PFSK-1 (cell line): Measurements from ENCODE around the gene CAPN5.

Experiments
- FOXP2 ChIP-seq: optimal IDR thresholded peaks from 2 replicates; pipeline ENCODE3; 2011; ENCODE audit warnings: borderline replicate concordance, control low read depth, inconsistent platforms; ENCODE audit not compliant: insufficient read depth; ENCODE audit errors: extremely low read length, extremely low read depth
- POLR2AphosphoS5 ChIP-seq: IDR thresholded peaks from 2 replicates; pipeline ENCODE4 v1.6.1; 2012; ENCODE audit warnings: low read depth, mild to moderate bottlenecking, control low read depth, low read length, moderate library complexity
- REST ChIP-seq, 2 experiments: IDR thresholded peaks; 2 replicates each; pipeline versions ENCODE4 v1.6.1 to v1.8.0; 2011 to 2012; ENCODE audit warnings: low read depth in 2 of 2, low read length in 2 of 2, control low read depth in 1 of 2, inconsistent platforms in 1 of 2, mild to moderate bottlenecking in 1 of 2, moderate library complexity in 1 of 2; ENCODE audit not compliant: insufficient read depth in 1 of 2
- SIN3A ChIP-seq: IDR thresholded peaks from 2 replicates; pipeline ENCODE4 v1.6.1; 2012; ENCODE audit warnings: mild to moderate bottlenecking, low read length, moderate library complexity, borderline replicate concordance; ENCODE audit not compliant: insufficient read depth
- TAF1 ChIP-seq: IDR thresholded peaks from 2 replicates; pipeline ENCODE4 v1.6.1; 2012; ENCODE audit warnings: low read length, control low read depth, borderline replicate concordance; ENCODE audit not compliant: insufficient read depth

- TF ChIP-seq POLR2AphosphoS5: no peak
- no peak for TF ChIP-seq FOXP2
- TF ChIP-seq REST (IDR thresholded peaks at IDR 0.05; ENCODE audit: insufficient read depth in 1 of 2, low read depth in 2 of 2, low read length in 2 of 2): no peak
- no peak for TF ChIP-seq TAF1
- no peak for TF ChIP-seq SIN3A
Observed at GRCh38 chr11:77125695-77126094, 58.9 kb downstream of the CAPN5 start.
